CD8-positive, alpha-beta memory T cell (primary cell): ENCODE results near the gene KREMEN2. TPM values are rescaled to one million over a fixed set of nuclear protein-coding genes. Genes with fewer than 3 reads are reported as not detected.
A peak's percentile ranks its signal among the peaks of the same experiment; 100 is the strongest.

ENCODE experiments used
- CTCF ChIA-PET: fragments of 350-600 bp; sonication (Branson Sonifier 250); formaldehyde crosslinking; loops from one replicate; lab custom pipeline; 2021; ENCODE audit warnings: antibody characterized with exemption; lab: Charles Lee
- POLR2A ChIA-PET: fragments of 350-600 bp; sonication (Branson Sonifier 250); formaldehyde crosslinking; loops from one replicate; lab custom pipeline; 2021; ENCODE audit warnings: antibody characterized with exemption; lab: Charles Lee
- DNase-seq, 5 donors: peaks; one replicate each; pipeline versions ENCODE4 v3.0.0 to v3.0.0-alpha.2; 2020 to 2022; ENCODE audit warnings: mixed read lengths in 1 of 5
- H3K27ac ChIP-seq: one replicate; pipeline ENCODE4 v1.7.0; 2013; ENCODE audit warnings: low read depth, mild to moderate bottlenecking, low read length, moderate library complexity
- H3K27me3 ChIP-seq: 2 replicates; pipeline ENCODE4 v1.7.0; 2013; ENCODE audit warnings: low read length, mild to moderate bottlenecking; ENCODE audit not compliant: insufficient read depth, poor library complexity, severe bottlenecking
- H3K36me3 ChIP-seq: 2 replicates; pipeline ENCODE4 v1.7.0; 2013; ENCODE audit warnings: mild to moderate bottlenecking, low read length, moderate library complexity; ENCODE audit not compliant: insufficient read depth
- H3K4me1 ChIP-seq: 2 replicates; pipeline ENCODE4 v1.7.0; 2013; ENCODE audit warnings: mild to moderate bottlenecking, low read length, moderate library complexity; ENCODE audit not compliant: insufficient read depth
- H3K4me3 ChIP-seq: 2 replicates; pipeline ENCODE4 v1.7.0; 2013; ENCODE audit warnings: mild to moderate bottlenecking, low read length
- H3K9me3 ChIP-seq: 2 replicates; pipeline ENCODE4 v1.7.0; 2013; ENCODE audit warnings: mild to moderate bottlenecking, low read length
- H3K27ac Mint-ChIP-seq, 8 donors: one replicate each; pipeline ENCODE4 v1.8.0; 2020 to 2021; ENCODE audit warnings: mixed read lengths in 8 of 8, mild to moderate bottlenecking in 6 of 8, inconsistent platforms in 3 of 8, moderate library complexity in 3 of 8
- H3K27me3 Mint-ChIP-seq, 2 donors: one replicate each; pipeline ENCODE4 v1.8.0; 2020 to 2021; ENCODE audit warnings: mixed read lengths in 2 of 2, mild to moderate bottlenecking in 1 of 2, moderate library complexity in 1 of 2
- H3K36me3 Mint-ChIP-seq, 3 donors: one replicate each; pipeline ENCODE4 v1.8.0; 2020 to 2021; ENCODE audit warnings: mixed read lengths in 3 of 3, inconsistent platforms in 1 of 3, mild to moderate bottlenecking in 1 of 3
- H3K4me1 Mint-ChIP-seq, 3 donors: one replicate each; pipeline ENCODE4 v1.8.0; 2020 to 2021; ENCODE audit warnings: mixed read lengths in 3 of 3, inconsistent platforms in 1 of 3, mild to moderate bottlenecking in 1 of 3
- H3K4me3 Mint-ChIP-seq, 7 donors: one replicate each; pipeline ENCODE4 v1.8.0; 2020 to 2021; ENCODE audit warnings: mixed read lengths in 7 of 7, mild to moderate bottlenecking in 6 of 7, moderate library complexity in 4 of 7, inconsistent platforms in 2 of 7
- H3K9me3 Mint-ChIP-seq, 5 donors: one replicate each; pipeline ENCODE4 v1.8.0; 2020 to 2022; ENCODE audit warnings: mixed read lengths in 5 of 5, mild to moderate bottlenecking in 3 of 5, moderate library complexity in 2 of 5, inconsistent platforms in 1 of 5
- polyA plus RNA-seq: library from polyadenylated mRNA; unstranded; fragments of 300-500 nt; fragmentation: Illumina TruSeq; gene quantifications from one replicate; pipeline ENCODE4 v1.2.3, GENCODE V29; 2021
- total RNA-seq, 2 experiments: library from RNA; stranded (reverse); gene quantifications; one replicate each; pipeline ENCODE4 v1.2.3, GENCODE V29; 2021

The KREMEN2 gene
- total and polyA plus RNA-seq, 3 experiments from 2014 or later, result not detected

DNA sequence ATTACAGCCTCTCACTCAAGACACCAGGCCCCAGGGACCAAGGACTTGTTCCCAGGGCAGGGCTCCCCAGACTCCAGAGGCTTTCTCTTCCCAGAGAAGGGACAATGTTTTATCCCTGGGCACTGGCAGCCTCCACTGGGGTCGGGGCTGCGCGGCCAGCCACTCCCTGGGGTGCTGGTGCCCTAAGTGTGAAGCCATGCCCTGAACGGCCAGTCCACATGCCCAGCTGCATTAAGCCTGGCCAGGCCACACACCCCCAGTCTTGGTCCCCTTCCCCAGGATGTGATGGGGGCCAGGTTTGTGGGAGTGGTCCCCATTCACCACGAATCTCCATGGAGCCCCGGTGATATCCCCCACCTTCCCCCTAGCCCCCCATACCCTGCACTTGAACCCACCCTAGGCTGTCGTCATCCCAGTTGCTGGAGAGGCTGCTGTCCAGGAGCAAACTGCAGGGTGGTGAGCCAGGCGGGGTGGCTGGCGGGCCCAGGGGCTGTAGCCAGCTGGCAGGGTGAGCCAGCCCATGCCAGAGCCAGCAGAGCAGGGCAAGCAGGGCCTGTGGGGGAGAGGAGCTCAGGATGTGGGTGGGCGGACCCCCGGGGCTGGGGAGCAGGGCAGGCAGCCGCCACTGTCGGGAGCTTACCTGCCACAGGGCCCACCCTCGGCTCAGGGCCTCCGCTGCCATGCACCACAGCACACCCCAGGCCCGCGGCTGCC lies 9.7 kb downstream of the KREMEN2 start:
- H3K4me3 ChIP-seq, result no peak overlapping the region
- Mint-ChIP-seq H3K36me3 (no peaks in the 10 kb centered on the region), H3K9me3 (no peaks in the 10 kb centered on the region), H3K4me1 (peaks cover 2 to 13% (median 3%) of the 10 kb centered on the region in 3 donors), H3K27me3 (peaks cover 0 to 12% of the 10 kb centered on the region in 2 donors), H3K4me3 (no peak overlapping the region), H3K27ac (no peak overlapping the region)
- DNase-seq, result no peak
- H3K4me1 ChIP-seq, result peaks cover 7% of the 10 kb centered on the region
- no peaks in the 10 kb centered on the region for H3K36me3 ChIP-seq
- H3K9me3 ChIP-seq, result no peaks in the 10 kb centered on the region
- no peak overlapping the region for H3K27ac ChIP-seq
- ChIA-PET CTCF (interaction anchor here (1.2 kb wide), 1 partner anchor 55 kb away, joined by 3 read pairs; no protein-coding TSS in a partner anchor), POLR2A (no interaction called here)
- peaks cover 2% of the 10 kb centered on the region for H3K27me3 ChIP-seq

DNA sequence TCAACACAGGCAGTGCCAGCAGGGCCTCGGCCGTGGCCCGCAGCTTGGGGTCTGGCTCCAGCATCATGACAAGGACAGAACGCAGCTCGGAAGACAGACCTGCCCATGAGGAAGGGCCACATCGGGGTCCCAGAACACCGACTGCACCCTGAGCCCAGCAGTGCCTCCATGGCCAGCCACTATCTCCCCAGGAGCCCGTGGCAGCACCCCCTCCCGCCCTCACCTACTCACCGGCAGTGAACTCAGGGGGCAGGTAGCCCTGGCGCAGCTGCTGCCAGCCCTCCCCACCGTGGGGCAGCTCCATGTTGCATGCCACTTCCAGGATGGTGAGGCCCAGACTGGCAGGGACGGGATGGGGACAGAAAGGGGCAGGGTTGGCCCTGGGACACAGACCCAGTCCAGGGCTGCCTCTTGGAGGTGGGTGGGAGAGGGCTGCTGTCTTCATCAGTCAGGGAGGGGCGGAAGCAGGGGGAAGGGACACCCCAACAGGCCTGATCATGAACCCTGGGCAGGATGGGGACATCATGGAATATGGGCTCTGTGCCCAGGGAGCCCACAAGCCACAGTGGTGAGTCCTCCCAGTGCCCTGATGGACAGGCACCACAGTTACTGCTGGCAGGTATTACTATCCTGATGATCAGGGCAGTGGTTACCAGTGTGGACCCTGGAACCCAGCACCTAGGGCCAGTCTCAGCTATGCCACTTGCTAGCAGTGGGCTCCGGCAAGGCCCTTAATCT lies 10.4 kb downstream of the KREMEN2 start:
- Histone ChIP-seq H3K9me3 (no peaks in the 10 kb centered on the region), H3K4me3 (no peak overlapping the region), H3K4me1 (peaks cover 7% of the 10 kb centered on the region), H3K27me3 (no peaks in the 10 kb centered on the region), H3K27ac (no peak overlapping the region), H3K36me3 (no peaks in the 10 kb centered on the region)
- Mint-ChIP-seq H3K36me3 (no peaks in the 10 kb centered on the region), H3K27ac (no peak overlapping the region), H3K4me3 (no peak overlapping the region), H3K27me3 (peaks cover 0 to 12% of the 10 kb centered on the region in 2 donors), H3K9me3 (no peaks in the 10 kb centered on the region), H3K4me1 (peaks cover 2 to 11% (median 3%) of the 10 kb centered on the region in 3 donors)
- ChIA-PET POLR2A (no interaction called here), CTCF (no interaction called here)
- DNase-seq, result no peak

DNA sequence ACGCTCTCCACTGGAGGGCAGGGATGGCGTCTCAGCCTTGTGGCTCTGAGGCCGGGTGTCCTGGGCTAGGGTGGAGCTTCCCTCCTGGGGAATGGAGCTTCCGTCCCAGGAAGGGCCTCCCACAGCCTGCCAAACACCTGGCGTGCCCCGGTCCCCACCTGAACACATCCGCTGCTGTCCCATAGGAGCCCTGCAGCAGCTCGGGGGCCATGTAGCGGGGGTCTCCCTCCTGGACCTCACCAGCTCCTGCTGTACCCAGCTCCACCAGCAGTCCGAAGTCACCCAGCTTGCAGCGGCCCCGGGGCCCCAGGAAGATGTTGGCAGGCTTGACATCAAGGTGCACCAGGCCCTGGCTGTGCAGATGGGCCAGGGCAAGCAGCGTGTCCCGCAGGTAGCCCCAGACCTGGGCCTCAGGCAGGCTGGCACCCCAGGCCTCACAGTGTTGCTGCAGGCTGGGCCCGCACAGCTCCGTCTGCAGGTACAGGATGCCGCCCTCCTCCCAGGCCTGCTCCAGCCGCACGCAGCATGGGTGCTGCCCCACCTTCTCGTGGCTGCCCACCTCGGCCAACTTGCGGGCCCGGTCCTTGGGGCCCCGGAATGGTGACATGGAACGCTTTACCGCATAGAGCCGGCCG lies 11.2 kb downstream of the KREMEN2 start:
- ChIA-PET CTCF (no interaction called here), POLR2A (no interaction called here)
- no peak overlapping the region for H3K27ac Mint-ChIP-seq

DNA sequence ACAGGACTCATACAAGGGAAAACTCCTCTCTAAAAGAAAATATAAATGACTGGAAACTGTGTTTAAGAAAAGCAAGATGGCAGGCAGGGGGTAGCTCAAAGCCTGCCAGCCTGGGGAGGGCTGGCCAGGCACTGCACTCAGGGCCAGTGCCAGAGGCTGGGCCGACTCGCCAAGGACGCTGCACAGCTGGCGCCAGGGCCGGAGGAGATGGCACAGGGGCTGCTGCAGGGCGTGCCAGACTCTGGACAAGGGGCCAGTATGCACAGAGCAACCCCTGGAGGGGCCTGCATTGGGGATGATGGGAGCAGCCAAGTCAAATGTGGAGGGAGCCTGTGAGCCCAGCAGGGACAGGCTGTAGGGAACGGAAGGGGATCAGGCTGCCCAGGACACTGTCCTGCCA lies 12.1 kb downstream of the KREMEN2 start:
- peak overlapping the region in 1 of 7 donors; percentile 9 for H3K4me3 Mint-ChIP-seq
- H3K27me3 ChIP-seq, result no peaks in the 10 kb centered on the region
- no peak overlapping the region for H3K27ac Mint-ChIP-seq
- CTCF ChIA-PET, result no interaction called here
- POLR2A ChIA-PET, result no interaction called here
- no peak overlapping the region for H3K4me3 ChIP-seq
- DNase-seq, result no peak
- peaks cover 1 to 9% (median 5%) of the 10 kb centered on the region in 3 donors for H3K4me1 Mint-ChIP-seq
- no peaks in the 10 kb centered on the region for H3K9me3 ChIP-seq
- no peaks in the 10 kb centered on the region for H3K36me3 Mint-ChIP-seq
- H3K4me1 ChIP-seq, result peaks cover 8% of the 10 kb centered on the region
- H3K27me3 Mint-ChIP-seq, result peaks cover 0 to 9% of the 10 kb centered on the region in 2 donors
- no peaks in the 10 kb centered on the region for H3K9me3 Mint-ChIP-seq
- no peak overlapping the region for H3K27ac ChIP-seq
- no peaks in the 10 kb centered on the region for H3K36me3 ChIP-seq

More for the DNA sequence above, 11.2 kb downstream of the KREMEN2 start:
- Mint-ChIP-seq H3K27me3 (peaks cover 0 to 12% of the 10 kb centered on the region in 2 donors), H3K9me3 (no peaks in the 10 kb centered on the region), H3K4me3 (no peak overlapping the region), H3K4me1 (peaks cover 2 to 11% (median 3%) of the 10 kb centered on the region in 3 donors), H3K36me3 (no peaks in the 10 kb centered on the region)
- Histone ChIP-seq H3K36me3 (no peaks in the 10 kb centered on the region), H3K4me3 (no peak overlapping the region), H3K4me1 (peaks cover 12% of the 10 kb centered on the region), H3K27me3 (no peaks in the 10 kb centered on the region), H3K27ac (no peak overlapping the region), H3K9me3 (no peaks in the 10 kb centered on the region)
- DNase-seq, result no peak

DNA sequence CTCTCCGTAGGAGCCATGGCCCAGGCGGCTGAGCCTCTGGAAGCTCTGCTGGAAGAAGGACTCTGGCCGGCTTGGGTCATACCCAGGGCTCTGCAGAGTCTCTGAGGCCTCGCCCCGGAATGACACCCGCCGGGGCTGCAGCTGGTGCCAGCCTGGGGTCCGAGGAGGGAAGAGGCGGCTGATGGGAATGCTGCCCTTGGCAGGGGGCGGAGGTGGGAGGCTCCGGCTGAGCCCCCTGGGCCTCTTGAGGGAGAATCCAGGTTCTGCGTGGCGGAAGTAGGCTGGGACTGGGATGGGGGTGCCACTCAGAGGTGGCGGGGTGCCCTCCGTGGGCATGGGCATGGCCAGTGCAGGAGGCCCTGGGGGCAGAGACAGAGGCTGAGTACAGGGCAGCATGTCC lies 12.6 kb downstream of the KREMEN2 start:
- Mint-ChIP-seq H3K27me3 (peaks cover 0 to 9% of the 10 kb centered on the region in 2 donors), H3K9me3 (no peaks in the 10 kb centered on the region), H3K4me1 (peaks cover 3 to 13% (median 7%) of the 10 kb centered on the region in 3 donors), H3K36me3 (no peaks in the 10 kb centered on the region), H3K27ac (no peak overlapping the region), H3K4me3 (peak overlapping the region in 1 of 7 donors; percentile 61)
- no peak for DNase-seq
- Histone ChIP-seq H3K9me3 (no peaks in the 10 kb centered on the region), H3K27ac (no peak overlapping the region), H3K4me3 (no peak overlapping the region), H3K36me3 (no peaks in the 10 kb centered on the region), H3K27me3 (no peaks in the 10 kb centered on the region), H3K4me1 (peaks cover 8% of the 10 kb centered on the region)
- POLR2A ChIA-PET, result no interaction called here
- CTCF ChIA-PET, result no interaction called here

DNA sequence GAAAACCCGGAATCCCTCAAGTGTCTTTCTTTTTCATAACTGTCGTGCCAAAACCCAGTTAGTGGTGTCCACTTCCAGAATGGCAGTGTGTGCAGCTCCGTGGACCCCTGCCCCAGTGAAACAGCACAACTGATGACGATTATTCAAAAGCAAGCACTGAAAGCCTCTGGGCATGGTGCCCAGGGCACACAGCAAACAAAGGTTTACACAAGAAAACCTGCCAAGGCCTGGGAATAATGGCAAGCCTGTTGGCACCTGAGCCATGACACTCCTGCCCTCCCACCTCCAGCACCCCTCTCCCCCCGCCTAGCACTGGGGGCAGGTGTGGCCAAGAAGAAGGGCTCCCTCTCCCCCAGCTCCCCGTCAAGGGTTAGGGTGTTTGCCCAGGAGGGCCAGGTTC lies 13.4 kb downstream of the KREMEN2 start:
- no peaks in the 10 kb centered on the region for H3K36me3 ChIP-seq
- Mint-ChIP-seq H3K4me1 (peaks cover 4 to 12% (median 12%) of the 10 kb centered on the region in 3 donors), H3K27me3 (peaks cover 0 to 5% of the 10 kb centered on the region in 2 donors), H3K36me3 (no peaks in the 10 kb centered on the region), H3K27ac (no peak overlapping the region), H3K4me3 (peak overlapping the region in 1 of 7 donors; percentile 62), H3K9me3 (no peaks in the 10 kb centered on the region)
- no peak overlapping the region for H3K4me3 ChIP-seq
- H3K27me3 ChIP-seq, result no peaks in the 10 kb centered on the region
- CTCF ChIA-PET, result no interaction called here
- peaks cover 8% of the 10 kb centered on the region for H3K4me1 ChIP-seq
- H3K9me3 ChIP-seq, result no peaks in the 10 kb centered on the region
- no peak overlapping the region for H3K27ac ChIP-seq
- no peak for DNase-seq
- POLR2A ChIA-PET, result no interaction called here

DNA sequence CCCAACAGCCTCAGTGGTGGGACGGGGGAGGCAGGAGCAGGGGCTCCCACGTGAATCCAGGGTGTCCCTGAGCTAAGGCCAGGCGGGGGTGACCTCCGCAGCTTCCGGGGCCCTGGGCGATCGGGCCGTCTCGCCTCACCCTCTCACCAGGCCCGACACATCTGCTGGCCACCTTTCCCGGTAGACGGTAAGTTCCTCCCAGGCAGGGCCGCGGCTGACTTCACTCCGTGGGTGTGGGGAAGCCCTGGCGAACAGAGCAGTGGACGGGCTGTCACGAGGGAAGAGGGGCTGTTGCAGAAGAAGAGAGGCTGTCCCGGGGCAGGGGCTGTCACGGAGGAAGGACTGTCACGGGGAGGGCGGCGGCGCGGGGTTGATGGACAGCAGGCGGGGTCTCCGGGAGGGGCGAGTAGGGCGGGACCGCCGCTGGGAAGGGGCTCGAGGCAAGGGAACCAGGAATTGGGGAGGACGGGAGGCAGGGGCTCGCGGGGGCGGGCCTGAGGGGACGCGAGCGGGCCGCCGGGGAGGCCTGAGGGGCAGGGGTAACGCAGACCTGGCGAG lies 15.7 kb downstream of the KREMEN2 start:
- DNase-seq, result no peak
- Mint-ChIP-seq H3K4me3 (peak overlapping the region in 6 of 7 donors; percentile 36 to 72 (median 60)), H3K36me3 (no peaks in the 10 kb centered on the region), H3K9me3 (no peaks in the 10 kb centered on the region), H3K27ac (no peak overlapping the region), H3K27me3 (peaks cover 2 to 5% of the 10 kb centered on the region in 2 donors), H3K4me1 (peaks cover 4 to 18% (median 12%) of the 10 kb centered on the region in 3 donors)
- POLR2A ChIA-PET, result interaction anchor here (0.6 to 2.1 kb wide), 3 partner anchors 68 to 180 kb away, joined by 4 to 5 read pairs (median 5); partner anchors contain the start of genes FLYWCH1 and FLYWCH2
- Histone ChIP-seq H3K9me3 (no peaks in the 10 kb centered on the region), H3K27me3 (no peaks in the 10 kb centered on the region), H3K36me3 (no peaks in the 10 kb centered on the region), H3K4me1 (peaks cover 8% of the 10 kb centered on the region), H3K4me3 (peak overlapping the region; percentile 82), H3K27ac (peak overlapping the region; percentile 81)
- CTCF ChIA-PET, result interaction anchor here (1.3 kb wide), 1 partner anchor 48 kb away, joined by 4 read pairs; no protein-coding TSS in a partner anchor
